ES-I3 (cell line): ENCODE results near the gene RAD18.

Experiments
- H3K36me3 ChIP-seq: 2 replicates; pipeline ENCODE4 v1.6.1; 2013; ENCODE audit warnings: mild to moderate bottlenecking, low read length, control low read depth, moderate library complexity; ENCODE audit not compliant: insufficient read depth
- H3K4me1 ChIP-seq: 2 replicates; pipeline ENCODE4 v1.6.1; 2013; ENCODE audit warnings: mild to moderate bottlenecking, control low read depth, low read length; ENCODE audit not compliant: insufficient read depth
- H3K9ac ChIP-seq: 2 replicates; pipeline ENCODE4 v1.6.1; 2013; ENCODE audit warnings: low read depth, mild to moderate bottlenecking, low read length, moderate library complexity
- H3K9me3 ChIP-seq: 2 replicates; pipeline ENCODE4 v1.6.1; 2013; ENCODE audit warnings: mild to moderate bottlenecking, low read length, moderate library complexity; ENCODE audit not compliant: control insufficient read depth, insufficient read depth

Gene RAD18

DNA sequence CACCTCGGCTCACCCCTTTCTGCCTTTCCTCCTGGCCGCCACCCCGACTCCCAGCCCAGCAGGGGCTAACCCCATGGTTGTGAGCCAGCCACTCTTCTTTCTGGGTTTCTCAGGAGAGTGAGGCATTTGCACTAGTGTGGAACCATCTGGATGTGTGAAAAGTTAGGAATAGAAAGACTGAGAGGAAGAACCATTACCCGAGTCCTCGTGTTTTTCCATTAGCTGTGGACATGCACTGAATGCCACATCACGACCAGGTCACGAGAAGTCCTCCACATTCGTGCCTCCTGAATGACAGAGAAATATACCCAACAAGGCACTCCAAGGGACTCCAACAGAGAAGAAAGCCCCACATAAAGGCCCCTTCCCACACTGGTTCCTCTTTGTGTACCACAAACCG, 18.0 kb upstream of the RAD18 start:
- Histone ChIP-seq H3K36me3 (no peaks in the 10 kb centered on the region), H3K4me1 (no peaks in the 10 kb centered on the region), H3K9ac (no peak overlapping the region), H3K9me3 (peaks cover 8% of the 10 kb centered on the region; the same call in 1 of the 2 replicates)

DNA sequence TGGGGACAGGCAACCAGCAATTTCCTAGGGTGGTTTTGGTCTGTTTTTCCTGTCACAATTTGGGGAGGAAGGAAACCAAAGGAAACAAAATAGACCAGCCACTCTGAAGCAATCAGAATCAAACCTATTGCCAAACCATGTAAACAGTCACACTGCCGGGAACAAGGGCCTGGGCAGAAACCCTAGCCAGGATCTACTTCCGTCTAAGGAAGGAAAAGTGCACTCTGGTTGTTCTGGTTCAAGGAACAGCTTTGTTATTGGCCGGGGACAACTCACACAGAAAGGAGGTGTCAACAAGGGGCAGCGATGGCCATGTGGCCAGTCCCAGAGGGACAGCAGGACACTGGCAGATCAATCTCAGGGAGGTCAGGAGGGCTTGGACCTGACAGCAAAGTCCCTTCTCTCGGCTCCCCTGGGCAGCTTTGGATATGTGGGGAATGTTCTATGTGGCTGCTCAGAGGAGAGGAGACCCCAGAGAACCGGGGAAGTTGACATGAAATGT, 17.5 kb upstream of the RAD18 start:
- Histone ChIP-seq H3K9me3 (peaks cover 8% of the 10 kb centered on the region; the same call in 1 of the 2 replicates), H3K4me1 (no peaks in the 10 kb centered on the region), H3K36me3 (no peaks in the 10 kb centered on the region), H3K9ac (no peak overlapping the region)

- Histone ChIP-seq H3K36me3 (no peaks in the 10 kb centered on the region), H3K9ac (no peak overlapping the region)
Observed at GRCh38 chr3:8979262-8979661, 16.0 kb upstream of the RAD18 start.

GRCh38 chr3:8978551-8978950, 15.3 kb upstream of the RAD18 start:
- Histone ChIP-seq H3K9me3 (peaks cover 8% of the 10 kb centered on the region; the same call in 1 of the 2 replicates), H3K9ac (no peak overlapping the region), H3K4me1 (no peaks in the 10 kb centered on the region), H3K36me3 (no peaks in the 10 kb centered on the region)

More at GRCh38 chr3:8979262-8979661, 16.0 kb upstream of the RAD18 start:
- H3K4me1 ChIP-seq: no peaks in the 10 kb centered on the region
- H3K9me3 ChIP-seq: peaks cover 8% of the 10 kb centered on the region; the same call in 1 of the 2 replicates

- H3K4me1 ChIP-seq: no peaks in the 10 kb centered on the region
- H3K36me3 ChIP-seq: no peaks in the 10 kb centered on the region
- H3K9me3 ChIP-seq: peaks cover 8% of the 10 kb centered on the region; the same call in 1 of the 2 replicates
- no peak overlapping the region for H3K9ac ChIP-seq
Observed at GRCh38 chr3:8976540-8977182, 13.4 kb upstream of the RAD18 start.

DNA sequence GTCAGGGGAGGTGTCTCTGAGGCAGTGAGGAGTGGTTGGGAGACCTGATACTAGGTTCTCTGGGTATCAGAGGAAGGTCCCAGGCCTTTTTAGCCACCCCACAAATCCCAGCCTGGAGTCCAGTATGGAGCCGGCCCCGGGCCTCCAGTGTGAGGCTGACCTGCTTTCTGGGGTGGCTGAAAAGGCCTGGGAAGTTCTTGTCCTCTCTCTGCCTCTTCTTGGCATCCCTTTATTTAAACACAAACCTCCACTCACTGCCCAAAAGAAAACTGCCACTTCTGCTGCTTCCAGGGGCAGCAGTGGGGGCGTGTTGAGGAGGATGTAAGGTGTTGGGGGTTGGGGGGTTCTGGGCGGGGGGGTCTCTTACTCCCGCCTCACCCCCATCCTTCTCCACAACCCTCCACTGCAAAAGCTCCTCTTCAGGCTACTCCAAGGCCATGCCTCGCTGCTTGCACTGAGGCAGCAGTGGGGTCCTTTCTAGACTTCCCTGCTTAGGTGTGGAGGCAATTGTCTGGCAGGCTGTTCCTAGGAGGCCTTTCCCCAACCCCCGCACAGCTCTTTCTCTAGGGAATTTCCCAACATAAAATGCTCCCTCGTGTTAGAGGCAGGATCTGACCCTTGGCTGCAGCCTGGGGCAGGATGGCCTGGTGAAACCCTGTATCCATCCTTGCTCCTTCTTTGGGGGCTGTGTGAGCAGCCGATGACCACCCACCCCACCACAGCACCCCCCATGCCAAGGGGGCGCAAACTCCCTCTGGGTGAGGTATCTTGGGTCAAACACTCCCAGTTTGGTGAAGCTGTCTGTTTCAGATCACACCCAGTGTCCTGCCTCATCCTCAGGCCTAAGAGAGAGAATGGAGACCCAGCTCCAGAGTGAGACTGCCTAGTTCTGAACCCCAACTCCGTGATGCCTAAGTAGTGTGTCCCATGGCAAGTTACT, 12.1 kb upstream of the RAD18 start:
- Histone ChIP-seq H3K4me1 (no peaks in the 10 kb centered on the region), H3K36me3 (no peaks in the 10 kb centered on the region), H3K9me3 (peaks cover 8% of the 10 kb centered on the region; the same call in 1 of the 2 replicates), H3K9ac (no peak overlapping the region)

- Histone ChIP-seq H3K9me3 (0 out of 2 replicates have a peak, but pooled peaks cover 3% of the 10 kb centered on the region), H3K4me1 (no peaks in the 10 kb centered on the region), H3K36me3 (no peaks in the 10 kb centered on the region), H3K9ac (no peak overlapping the region)
Observed at GRCh38 chr3:8974458-8974857, 11.2 kb upstream of the RAD18 start.

- Histone ChIP-seq H3K9me3 (no peaks in the 10 kb centered on the region), H3K9ac (no peak overlapping the region), H3K4me1 (no peaks in the 10 kb centered on the region), H3K36me3 (no peaks in the 10 kb centered on the region)
Observed at GRCh38 chr3:8972639-8973038, 9.4 kb upstream of the RAD18 start.

DNA sequence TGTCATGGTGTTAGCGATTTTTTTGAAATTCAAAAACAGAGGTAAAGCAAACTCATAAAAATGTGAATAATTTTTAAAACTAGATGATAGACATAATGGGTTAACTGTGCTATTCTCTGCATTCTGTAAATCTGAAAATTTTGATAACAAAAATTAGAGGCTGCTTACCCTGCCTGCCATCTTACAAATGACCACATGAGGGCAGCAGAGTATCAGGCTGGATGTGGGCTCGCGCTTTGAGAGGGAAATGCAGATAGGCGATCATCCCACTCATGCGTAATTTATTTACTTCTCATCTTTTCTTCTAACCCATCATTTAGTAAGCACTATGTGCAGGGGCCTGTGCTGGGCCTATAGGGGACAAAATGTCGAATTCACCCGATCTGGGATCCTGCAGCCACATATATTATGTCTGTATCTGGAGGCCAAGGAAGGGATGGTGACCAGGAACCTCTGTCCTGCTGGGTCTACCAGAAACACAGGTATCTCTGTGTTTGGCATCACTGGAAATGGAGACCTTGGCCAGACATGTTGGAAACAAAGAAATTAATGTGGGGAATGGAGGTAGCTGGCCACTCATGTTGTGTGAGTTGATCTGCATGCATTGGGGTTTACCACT, 7.8 kb upstream of the RAD18 start:
- Histone ChIP-seq H3K36me3 (no peaks in the 10 kb centered on the region), H3K4me1 (no peaks in the 10 kb centered on the region; the same call in 1 of the 2 replicates), H3K9ac (no peak overlapping the region)

DNA sequence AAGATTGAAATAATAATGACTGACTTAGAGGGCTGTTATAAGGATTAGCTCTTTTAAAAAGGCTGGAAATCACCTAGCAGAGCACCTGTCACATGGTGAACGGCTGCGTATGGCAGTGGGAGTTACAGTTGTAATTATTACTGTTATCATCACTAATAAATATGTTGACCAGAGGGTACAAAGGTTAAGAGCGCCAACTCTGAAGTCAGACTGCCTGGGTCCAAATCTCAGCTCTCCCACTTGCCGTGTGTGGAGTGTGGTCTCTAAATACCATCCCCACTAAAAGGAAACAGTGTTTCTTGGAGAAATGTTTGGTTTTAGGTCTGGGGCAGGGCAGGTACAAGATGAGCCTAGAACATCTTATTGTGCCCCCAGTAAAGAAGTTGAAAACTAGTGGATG, 6.0 kb upstream of the RAD18 start:
- Histone ChIP-seq H3K36me3 (no peaks in the 10 kb centered on the region), H3K9me3 (no peaks in the 10 kb centered on the region), H3K4me1 (peaks cover 10% of the 10 kb centered on the region), H3K9ac (no peak overlapping the region)

More for the DNA sequence above, 7.8 kb upstream of the RAD18 start:
- no peaks in the 10 kb centered on the region for H3K9me3 ChIP-seq

- Histone ChIP-seq H3K36me3 (no peaks in the 10 kb centered on the region), H3K4me1 (peaks cover 17% of the 10 kb centered on the region), H3K9ac (no peak overlapping the region), H3K9me3 (no peaks in the 10 kb centered on the region)
Observed at GRCh38 chr3:8968375-8968882, 5.2 kb upstream of the RAD18 start.

- Histone ChIP-seq H3K9me3 (no peaks in the 10 kb centered on the region), H3K4me1 (peaks cover 17% of the 10 kb centered on the region), H3K9ac (no peak overlapping the region), H3K36me3 (no peaks in the 10 kb centered on the region)
Observed at GRCh38 chr3:8967553-8967952, 4.3 kb upstream of the RAD18 start.

GRCh38 chr3:8966820-8967348, 3.6 kb upstream of the RAD18 start:
- peaks cover 24% of the 10 kb centered on the region for H3K4me1 ChIP-seq
- H3K9me3 ChIP-seq: no peaks in the 10 kb centered on the region
- H3K9ac ChIP-seq: no peak overlapping the region
- H3K36me3 ChIP-seq: no peaks in the 10 kb centered on the region
